ENCODE data around the gene TNFRSF12A. TPM values are rescaled to one million over a fixed set of nuclear protein-coding genes. Genes with fewer than 3 reads are reported as not detected.

The TNFRSF12A gene
- total RNA-seq, 1 experiment from 2014 or later, result 78.9 TPM

GRCh38 chr16:2996298-2996697 lies 23.9 kb upstream of the TNFRSF12A start:
- CTCF ChIA-PET, result interaction anchor here (1.0 to 2.3 kb wide), 8 partner anchors 13 to 113 kb away, joined by 3 to 14 read pairs (median 4); partner anchors contain the start of genes CLDN6 and FLYWCH2
- no peaks in the 10 kb centered on the region for H3K9me3 Mint-ChIP-seq

GRCh38 chr16:2999929-3000328 lies 20.2 kb upstream of the TNFRSF12A start:
- ChIA-PET POLR2A (interaction anchor here (13.9 kb wide), 1 partner anchor 22 kb away, joined by 502 read pairs; the partner anchor contains the start of genes CLDN6, HCFC1R1, THOC6 and TNFRSF12A), CTCF (interaction anchor here (1.1 to 13.4 kb wide), 3 partner anchors 9 to 30 kb away, joined by 3 to 355 read pairs (median 13); no protein-coding TSS in a partner anchor)
- no peaks in the 10 kb centered on the region for H3K36me3 Mint-ChIP-seq
- DNase-seq (ENCODE audit: low spot score) (no peak), ATAC-seq (no peak)
- TF ChIP-seq SMAD3 (CRISPR knock-in tag; IDR thresholded peaks at IDR 0.05; ENCODE audit: borderline replicate concordance) (no peak), ATF3 (CRISPR knock-in tag; conservative IDR thresholded peaks at IDR 0.05) (no peak), USF1 (CRISPR knock-in tag; IDR thresholded peaks at IDR 0.05) (no peak), ZNF281 (CRISPR knock-in tag; IDR thresholded peaks at IDR 0.05) (no peak), FOXP4 (CRISPR knock-in tag; IDR thresholded peaks at IDR 0.05) (no peak), CBFB (CRISPR knock-in tag; IDR thresholded peaks at IDR 0.05; ENCODE audit: low read depth) (no peak), GRHL2 (CRISPR knock-in tag; IDR thresholded peaks at IDR 0.05; ENCODE audit: insufficient replicate concordance, severe bottlenecking) (no peak), ZNF425 (CRISPR knock-in tag; conservative IDR thresholded peaks at IDR 0.05) (no peak), ZNF671 (CRISPR knock-in tag; IDR thresholded peaks at IDR 0.05) (no peak), SP1 (CRISPR knock-in tag; conservative IDR thresholded peaks at IDR 0.05) (no peak), ESRRA (CRISPR knock-in tag; IDR thresholded peaks at IDR 0.05; ENCODE audit: borderline replicate concordance) (no peak), CREM (CRISPR knock-in tag; IDR thresholded peaks at IDR 0.05) (no peak), MYBL2 (CRISPR knock-in tag; IDR thresholded peaks at IDR 0.05) (no peak), MXD4 (CRISPR knock-in tag; IDR thresholded peaks at IDR 0.05; ENCODE audit: borderline replicate concordance) (no peak), ZBTB21 (CRISPR knock-in tag; IDR thresholded peaks at IDR 0.05; ENCODE audit: borderline replicate concordance) (no peak)
- no peak overlapping the region for H3K27ac Mint-ChIP-seq
- no peaks in the 10 kb centered on the region for H3K9me3 Mint-ChIP-seq
- H3K4me1 Mint-ChIP-seq, result peaks cover 5% of the 10 kb centered on the region
- no peak overlapping the region for H3K4me3 Mint-ChIP-seq
- H3K27me3 Mint-ChIP-seq (ENCODE audit: low read depth), result no peaks in the 10 kb centered on the region

More at GRCh38 chr16:2996298-2996697, 23.9 kb upstream of the TNFRSF12A start:
- Mint-ChIP-seq H3K27ac (no peak overlapping the region), H3K4me3 (no peak overlapping the region), H3K36me3 (no peaks in the 10 kb centered on the region), H3K27me3 (ENCODE audit: low read depth) (no peaks in the 10 kb centered on the region), H3K4me1 (no peaks in the 10 kb centered on the region; the same call in 1 of the 2 replicates)
- ATAC-seq (no peak), DNase-seq (ENCODE audit: low spot score) (no peak)
- POLR2A ChIA-PET, result interaction anchor here (0.6 to 0.8 kb wide), 2 partner anchors 11 to 16 kb away, joined by 3 read pairs; no protein-coding TSS in a partner anchor
- TF ChIP-seq TP53 (CRISPR knock-in tag; IDR thresholded peaks at IDR 0.05) (no peak), CBFB (CRISPR knock-in tag; IDR thresholded peaks at IDR 0.05; ENCODE audit: low read depth) (no peak), SMAD3 (CRISPR knock-in tag; IDR thresholded peaks at IDR 0.05; ENCODE audit: borderline replicate concordance) (no peak), TEAD4 (CRISPR knock-in tag; IDR thresholded peaks at IDR 0.05) (no peak), STAT6 (CRISPR knock-in tag; conservative IDR thresholded peaks at IDR 0.05; ENCODE audit: low read depth) (no peak)
